Suprapubic skin (tissue), 3 donors: ENCODE results near the gene SLC66A2.

ENCODE experiments used
- CTCF ChIP-seq, 2 donors: fragments of 200-600 bp in 1 of 2; fragments of 450-650 bp in 1 of 2; sonication (generic) in 1 of 2; IDR thresholded peaks; one replicate each; pipeline ENCODE4 v1.5.1; 2016 to 2019; ENCODE audit warnings: antibody characterized with exemption in 2 of 2, mild to moderate bottlenecking in 1 of 2, moderate library complexity in 1 of 2
- EP300 ChIP-seq: sonication (generic); formaldehyde crosslinking; IDR thresholded peaks from one replicate; pipeline ENCODE4 v1.6.1; 2017; ENCODE audit warnings: antibody characterized with exemption
- POLR2A ChIP-seq, 2 donors: fragments of 450-650 bp; IDR thresholded peaks; one replicate each; pipeline ENCODE4 v1.6.1; 2017; ENCODE audit warnings: antibody characterized with exemption in 2 of 2, mild to moderate bottlenecking in 2 of 2, moderate library complexity in 2 of 2

GRCh38 chr18:79952456-79952995, 1.1 kb upstream of the SLC66A2 start:
- TF ChIP-seq CTCF (IDR thresholded peaks at IDR 0.05) = no peak
- no peak for TF ChIP-seq EP300
- no peak for TF ChIP-seq POLR2A (IDR thresholded peaks at IDR 0.05)
